ENCODE data around the gene OR6Q1.

DNA sequence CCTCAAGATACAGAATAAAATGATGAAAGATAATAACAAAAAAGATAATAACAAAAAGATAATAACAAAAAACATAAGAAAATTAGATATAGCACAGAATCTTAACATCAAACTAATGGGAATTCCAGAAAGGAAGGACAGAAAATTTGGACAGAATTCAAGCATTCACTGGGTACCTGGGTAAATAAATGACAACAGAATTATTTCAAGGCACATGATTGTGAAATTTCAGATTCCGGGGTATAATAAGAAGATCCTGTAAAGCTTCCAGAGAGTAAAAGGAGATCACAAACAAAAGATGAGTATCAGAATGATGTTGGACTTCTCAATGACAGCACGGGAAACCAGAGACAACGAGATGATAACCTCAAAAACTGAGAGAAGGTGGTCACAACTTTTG, 49.2 kb upstream of the OR6Q1 start:
- TF ChIP-seq CTCF (IDR thresholded peaks at IDR 0.05) (no peak), POLR2A (IDR thresholded peaks at IDR 0.05) (no peak)

All from esophagus squamous epithelium (tissue), 4 donors.